Heart right ventricle (tissue), 16 donors: ENCODE results near the gene SPATA2. TPM values are rescaled to one million over a fixed set of nuclear protein-coding genes. Genes with fewer than 3 reads are reported as not detected.

Experiments used
- ATAC-seq, 8 donors: fragments of 200-7000 bp; cut with Tn5 transposase; one replicate each; pipeline ENCODE4 v1.9.1; 2020; ENCODE audit warnings: mild to moderate bottlenecking in 8 of 8, moderate library complexity in 8 of 8, moderate number of reproducible peaks in 1 of 8
- DNase-seq, 2 donors: peaks; one replicate each; pipeline ENCODE4 v3.0.0-alpha.2; 2020
- H3K27ac ChIP-seq, 10 donors: fragments of 200-600 bp; sonication (generic) in 2 of 10; one replicate each; pipeline versions ENCODE4 v1.5.0 to v1.8.0; 2020 to 2022; ENCODE audit warnings: mild to moderate bottlenecking in 3 of 10
- H3K27me3 ChIP-seq, 7 donors: fragments of 200-600 bp; one replicate each; pipeline ENCODE4 v1.8.0; 2021 to 2022; ENCODE audit warnings: mild to moderate bottlenecking in 2 of 7
- H3K36me3 ChIP-seq, 9 donors: fragments of 200-600 bp; sonication (generic) in 1 of 9; one replicate each; pipeline versions ENCODE4 v1.5.0 to v1.8.0; 2020 to 2022; ENCODE audit warnings: mild to moderate bottlenecking in 2 of 9
- H3K4me1 ChIP-seq, 9 donors: fragments of 200-600 bp; sonication (generic) in 1 of 9; one replicate each; pipeline versions ENCODE4 v1.5.0 to v1.8.0; 2020 to 2022; ENCODE audit warnings: mild to moderate bottlenecking in 4 of 9
- H3K4me3 ChIP-seq, 10 donors: fragments of 200-600 bp; sonication (generic) in 2 of 10; one replicate each; pipeline versions ENCODE4 v1.5.0 to v1.8.0; 2020 to 2022; ENCODE audit warnings: mild to moderate bottlenecking in 7 of 10, moderate library complexity in 2 of 10
- H3K9me3 ChIP-seq, 11 donors: fragments of 200-600 bp in 10 of 11; sonication (generic) in 2 of 11; one replicate each; pipeline versions ENCODE4 v1.5.0 to v1.8.0; 2013 to 2022; ENCODE audit warnings: mild to moderate bottlenecking in 2 of 11, control low read depth in 1 of 11, moderate library complexity in 1 of 11
- CTCF ChIP-seq, 9 donors: fragments of 200-600 bp; sonication (generic) in 2 of 9; IDR thresholded peaks; one replicate each; pipeline versions ENCODE4 v1.5.0 to v1.8.0; 2021 to 2022; ENCODE audit warnings: antibody characterized with exemption in 9 of 9, mild to moderate bottlenecking in 5 of 9, moderate library complexity in 1 of 9
- WGBS, 2 donors: extraction: QIAGEN DNeasy Blood & Tissue Kit; methylation state at CpG; one replicate each; pipeline ENCODE4 v1.1.7; 2013; ENCODE audit warnings: inconsistent platforms in 1 of 2; 5-methylcytosine and 5-hydroxymethylcytosine counted together
- intact Hi-C, 10 donors: fragments of 100-400 bp; cut with DNase I; formaldehyde crosslinking; loops; one replicate each; pipeline versions ENCODE4 v1.11.1 to v1.14.2; 2022
- polyA plus RNA-seq, 2 donors: library from polyadenylated mRNA; stranded (reverse); fragments of 200-250 nt; gene quantifications; one replicate each; pipeline ENCODE4 v1.2.3, GENCODE V29; 2013
- total RNA-seq, 10 donors: library from RNA; stranded (reverse); fragmentation: NEBNext Ultra II Directional in 3 of 10; extraction: Animal tissue kit (Norgen Biotek cat#: 25700) in 3 of 10; gene quantifications; one replicate each; pipeline versions ENCODE4 v1.2.1 to v1.2.4, GENCODE V29; 2021 to 2023
- donor health status: Arrhythmogenic right ventricular cardiomyopathy.
- donor health status: ischemic (EF 13 %, LVEDD 7.1; RV severe dilation, severe dysfunction).
- donor health status: healthy with polysubstance abuse.
- donor health status: DM: no; HTN: yes; CAD: no.
- donor health status: DM: no; HTN: no; CAD: no.
- donor health status: ischemic (EF 25% LVEDD 6.9; RV normal size, moderate dysfunction).
- donor health status: ischemic (EF 25% LVEDD 5.7; RV mildly dilated, moderate dysfunction).
- donor health status: healthy.
- donor health status: DM: yes; HTN: yes; CAD: no.
- donor health status: Ischemic cardiomyopathy.
- donor health status: ischemic (EF 35%, LVEDD 5.7; RV mildly dilated, moderate dysfunction).
- donor health status: nonischemic (EF 11% LVEDD 7.7; RV severe dilation, severe dysfunction).
- donor health status: DM: yes; HTN: yes; CAD: no.
- donor health status: PGD.
- donor health status: ischemic (EF 29% LVEDD 5.4; RV normal size, mild dysfunction).
- donor health status: nonischemic (EF 23%, LVEDD 6.1; RV moderate dilation, normal function).

SPATA2 gene
- total and polyA plus RNA-seq, 12 donors, result 4.8 to 11.8 (median 6.6) TPM

- Histone ChIP-seq H3K4me1 (peaks cover 0 to 17% (median 3%) of the 10 kb centered on the region in 9 donors), H3K36me3 (peaks cover 0 to 95% (median 14%) of the 10 kb centered on the region in 9 donors), H3K9me3 (no peaks in the 10 kb centered on the region), H3K4me3 (no peak overlapping the region), H3K27ac (peak overlapping the region in 1 of 10 donors; percentile 69), H3K27me3 (no peaks in the 10 kb centered on the region)
- no peak for TF ChIP-seq CTCF (IDR thresholded peaks at IDR 0.05)
- intact Hi-C loops, result no loop called here
- WGBS, 2 donors, result 92 to 93% methylated on average over 15 of the region's 15 CpGs
- ATAC-seq (no peak), DNase-seq (no peak)
These were observed 34.4 kb downstream of the SPATA2 start for GRCh38 chr20:49880724-49881445.

DNA sequence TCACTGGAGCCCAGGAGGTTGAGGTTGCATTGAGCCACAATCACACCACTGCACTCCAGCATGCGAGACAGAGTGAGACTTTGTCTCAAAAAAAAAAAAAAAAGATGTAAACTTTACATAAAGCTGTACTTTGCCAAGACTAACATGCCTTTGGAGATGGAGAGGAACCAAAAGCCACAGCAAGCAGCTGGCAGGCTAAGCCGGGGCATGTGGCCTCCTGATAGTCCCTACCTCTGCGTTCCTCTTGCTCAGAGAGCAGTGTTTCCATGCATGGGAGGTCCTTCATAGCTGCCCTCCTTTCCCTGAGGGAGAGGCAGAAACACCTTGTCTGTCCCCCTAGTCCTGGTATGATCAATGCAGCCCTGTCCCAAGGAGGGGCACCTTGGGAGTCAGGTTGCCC lies 35.2 kb downstream of the SPATA2 start:
- Histone ChIP-seq H3K36me3 (peaks cover 0 to 95% (median 14%) of the 10 kb centered on the region in 9 donors), H3K9me3 (no peaks in the 10 kb centered on the region), H3K27ac (peak overlapping the region in 1 of 10 donors; percentile 69), H3K4me1 (peaks cover 0 to 17% (median 3%) of the 10 kb centered on the region in 9 donors), H3K4me3 (no peak overlapping the region), H3K27me3 (no peaks in the 10 kb centered on the region)
- peak in 3 of 8 donors; percentile 31 to 45 (median 42) for ATAC-seq
- intact Hi-C loops, result no loop called here
- TF ChIP-seq CTCF (IDR thresholded peaks at IDR 0.05), result no peak
- no peak for DNase-seq
- 80 to 83% methylated on average over 3 of the region's 3 CpGs for WGBS, 2 donors

DNA sequence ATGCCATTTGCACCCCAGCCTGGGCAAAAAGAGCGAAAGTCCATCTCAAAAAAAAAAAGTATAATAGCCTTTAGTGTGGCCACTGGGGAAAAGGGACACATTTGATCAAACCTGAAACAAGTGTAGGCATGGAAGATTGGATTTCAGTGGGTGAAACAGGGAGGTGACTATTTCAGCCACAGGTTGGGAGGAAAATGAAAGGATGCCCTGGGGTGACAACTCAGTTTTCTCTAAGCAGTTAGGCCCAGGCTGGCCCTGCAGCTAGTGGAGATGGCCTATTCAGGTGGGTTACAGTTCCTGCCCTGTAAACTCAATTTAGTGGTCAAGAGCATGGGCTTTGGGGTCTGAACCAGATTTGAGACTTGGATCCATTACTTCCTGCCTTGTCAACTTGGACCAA lies 36.4 kb downstream of the SPATA2 start:
- DNase-seq (no peak), ATAC-seq (no peak)
- Histone ChIP-seq H3K4me3 (no peak overlapping the region), H3K27me3 (no peaks in the 10 kb centered on the region), H3K27ac (no peak overlapping the region), H3K9me3 (no peaks in the 10 kb centered on the region), H3K36me3 (peaks cover 0 to 98% (median 6%) of the 10 kb centered on the region in 9 donors), H3K4me1 (peaks cover 0 to 17% (median 3%) of the 10 kb centered on the region in 9 donors)
- WGBS, 2 donors, result 90 to 95% methylated on average over 1 of the region's 1 CpG
- TF ChIP-seq CTCF (IDR thresholded peaks at IDR 0.05), result no peak
- intact Hi-C loops, result no loop called here

- Histone ChIP-seq H3K27me3 (no peaks in the 10 kb centered on the region), H3K4me1 (peaks cover 0 to 17% (median 3%) of the 10 kb centered on the region in 9 donors), H3K27ac (peak overlapping the region in 1 of 10 donors; percentile 29), H3K36me3 (peaks cover 0 to 95% (median 0%) of the 10 kb centered on the region in 9 donors), H3K9me3 (no peaks in the 10 kb centered on the region), H3K4me3 (no peak overlapping the region)
- DNase-seq (no peak), ATAC-seq (no peak)
- 75 to 79% methylated on average over 4 of the region's 4 CpGs for WGBS, 2 donors
- TF ChIP-seq CTCF (IDR thresholded peaks at IDR 0.05), result no peak
- intact Hi-C loops, result no loop called here
These were observed 37.9 kb downstream of the SPATA2 start for GRCh38 chr20:49877386-49877921.
